ENCODE data around the gene THSD7A.

THSD7A gene

GRCh38 chr7:11379641-11380040 is 452.4 kb downstream of the THSD7A start:
- TF ChIP-seq, protein P1, sequence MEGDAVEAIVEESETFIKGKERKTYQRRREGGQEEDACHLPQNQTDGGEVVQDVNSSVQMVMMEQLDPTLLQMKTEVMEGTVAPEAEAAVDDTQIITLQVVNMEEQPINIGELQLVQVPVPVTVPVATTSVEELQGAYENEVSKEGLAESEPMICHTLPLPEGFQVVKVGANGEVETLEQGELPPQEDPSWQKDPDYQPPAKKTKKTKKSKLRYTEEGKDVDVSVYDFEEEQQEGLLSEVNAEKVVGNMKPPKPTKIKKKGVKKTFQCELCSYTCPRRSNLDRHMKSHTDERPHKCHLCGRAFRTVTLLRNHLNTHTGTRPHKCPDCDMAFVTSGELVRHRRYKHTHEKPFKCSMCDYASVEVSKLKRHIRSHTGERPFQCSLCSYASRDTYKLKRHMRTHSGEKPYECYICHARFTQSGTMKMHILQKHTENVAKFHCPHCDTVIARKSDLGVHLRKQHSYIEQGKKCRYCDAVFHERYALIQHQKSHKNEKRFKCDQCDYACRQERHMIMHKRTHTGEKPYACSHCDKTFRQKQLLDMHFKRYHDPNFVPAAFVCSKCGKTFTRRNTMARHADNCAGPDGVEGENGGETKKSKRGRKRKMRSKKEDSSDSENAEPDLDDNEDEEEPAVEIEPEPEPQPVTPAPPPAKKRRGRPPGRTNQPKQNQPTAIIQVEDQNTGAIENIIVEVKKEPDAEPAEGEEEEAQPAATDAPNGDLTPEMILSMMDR (conservative IDR thresholded peaks at IDR 0.05; ENCODE audit: low read depth) = no peak
- CTCF ChIA-PET = no interaction called here
- no peak for DNase-seq (ENCODE audit: low spot score)
- no peak overlapping the region for H3K27ac ChIP-seq
- POLR2A ChIA-PET (ENCODE audit: low non-redundant PET) = no interaction called here

GRCh38 chr7:11376529-11376928 is 455.5 kb downstream of the THSD7A start:
- ChIA-PET POLR2A (ENCODE audit: low non-redundant PET) (no interaction called here), CTCF (no interaction called here)
- TF ChIP-seq, protein P1 (conservative IDR thresholded peaks at IDR 0.05; ENCODE audit: low read depth) = no peak
- H3K27ac ChIP-seq = no peak overlapping the region
- DNase-seq (ENCODE audit: low spot score) = no peak

DNA sequence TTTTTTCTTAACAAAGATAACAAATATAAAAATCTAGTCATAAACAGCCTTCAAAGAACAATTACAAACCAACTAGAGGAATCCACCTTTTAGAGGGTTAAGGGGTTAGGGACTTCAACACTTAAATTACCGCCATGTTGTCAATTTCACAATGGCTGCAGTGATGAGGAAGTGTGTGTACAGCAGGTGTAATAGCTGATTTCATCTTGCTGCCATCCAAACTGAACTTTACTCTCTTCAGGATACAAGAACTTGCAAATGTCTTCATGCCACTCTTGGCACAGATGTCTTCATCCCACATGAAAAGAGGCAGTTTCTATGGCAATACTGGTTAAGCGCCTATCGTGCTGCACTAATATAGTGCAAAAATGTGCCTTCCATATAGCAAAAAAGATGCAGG is 457.4 kb downstream of the THSD7A start:
- H3K27ac ChIP-seq = no peak overlapping the region
- no peak for DNase-seq (ENCODE audit: low spot score)
- CTCF ChIA-PET = no interaction called here
- TF ChIP-seq, protein P1 (conservative IDR thresholded peaks at IDR 0.05; ENCODE audit: low read depth) = no peak
- POLR2A ChIA-PET (ENCODE audit: low non-redundant PET) = no interaction called here

DNA sequence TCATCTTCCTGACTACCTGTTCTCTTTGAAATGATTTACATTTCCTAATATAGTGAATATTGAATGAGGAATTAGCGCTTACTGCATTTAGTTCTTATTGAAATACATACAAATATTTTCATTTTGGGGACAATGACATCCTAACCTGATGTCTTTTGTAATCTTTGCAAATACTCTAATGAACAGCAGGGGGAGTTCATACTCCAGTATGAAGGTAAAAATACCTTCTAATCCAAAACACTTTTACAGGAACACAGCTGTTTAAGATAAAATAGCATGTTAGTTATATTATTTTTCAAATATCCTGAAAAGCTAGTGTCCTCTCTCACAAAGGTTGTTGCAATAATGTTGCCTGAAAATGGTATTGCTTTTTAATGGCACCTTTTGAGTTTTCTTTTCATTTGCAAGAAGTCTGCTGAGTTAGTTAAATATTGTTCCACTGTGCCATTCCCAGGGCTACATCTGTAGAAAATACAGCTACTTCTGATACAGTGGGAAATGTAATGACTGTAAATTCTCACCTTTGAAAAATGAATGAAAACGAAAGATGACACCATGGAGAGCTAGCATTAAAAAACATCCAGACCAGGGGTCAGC is 458.4 kb downstream of the THSD7A start:
- no peak overlapping the region for H3K27ac ChIP-seq
- POLR2A ChIA-PET (ENCODE audit: low non-redundant PET) = no interaction called here
- DNase-seq (ENCODE audit: low spot score) = no peak
- TF ChIP-seq, protein P1 (conservative IDR thresholded peaks at IDR 0.05; ENCODE audit: low read depth) = peak; percentile 70
- CTCF ChIA-PET = interaction anchor here (0.5 kb wide), 1 partner anchor 411 kb away, joined by 3 read pairs; no protein-coding TSS in a partner anchor

DNA sequence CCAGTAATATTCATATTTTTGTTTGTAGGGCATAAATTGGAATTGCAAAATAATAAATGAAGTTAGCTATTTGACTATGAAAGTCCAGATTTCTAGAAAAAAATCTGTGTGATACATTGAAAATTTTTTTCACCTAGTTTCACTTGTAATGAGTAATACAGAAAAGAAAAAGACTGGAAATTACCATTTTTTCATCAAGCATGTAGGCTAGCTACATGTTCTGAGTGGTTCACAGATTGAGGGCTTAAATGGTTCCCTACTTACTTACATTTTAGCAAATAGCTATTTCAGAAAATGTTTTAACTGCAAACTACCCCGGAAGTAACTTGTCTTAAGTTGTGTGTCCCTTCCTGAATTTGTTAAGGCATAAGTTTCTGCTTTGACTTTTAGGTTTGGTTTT is 462.3 kb downstream of the THSD7A start:
- no peak for DNase-seq (ENCODE audit: low spot score)
- TF ChIP-seq, protein P1 (conservative IDR thresholded peaks at IDR 0.05; ENCODE audit: low read depth) = no peak
- H3K27ac ChIP-seq = no peak overlapping the region
- CTCF ChIA-PET = interaction anchor here (0.6 to 0.7 kb wide), 2 partner anchors 114 to 791 kb away, joined by 3 read pairs; no protein-coding TSS in a partner anchor
- POLR2A ChIA-PET (ENCODE audit: low non-redundant PET) = no interaction called here

GRCh38 chr7:11366118-11366517 is 465.9 kb downstream of the THSD7A start:
- H3K27ac ChIP-seq = no peak overlapping the region
- TF ChIP-seq, protein P1 (conservative IDR thresholded peaks at IDR 0.05; ENCODE audit: low read depth) = no peak
- ChIA-PET POLR2A (ENCODE audit: low non-redundant PET) (no interaction called here), CTCF (no interaction called here)
- no peak for DNase-seq (ENCODE audit: low spot score)
